ENCODE data around the gene CNGB1.
"Not testable (repeated sequence)": the region's sequence is repeated elsewhere in the genome, so short reads cannot be mapped to it uniquely, and the experiment has no call there.

The CNGB1 gene

GRCh38 chr16:57848181-57848580 lies 122.7 kb downstream of the CNGB1 start:
- Mint-ChIP-seq H3K27me3 (ENCODE audit: low read depth) (peaks cover 9% of the 10 kb centered on the region), H3K9me3 (no peaks in the 10 kb centered on the region), H3K4me3 (no peak overlapping the region), H3K27ac (no peak overlapping the region), H3K36me3 (ENCODE audit: low read depth) (no peaks in the 10 kb centered on the region), H3K4me1 (ENCODE audit: low read depth) (no peaks in the 10 kb centered on the region)
- DNase-seq (ENCODE audit: low spot score) = no peak

GRCh38 chr16:57846931-57847330 lies 124.0 kb downstream of the CNGB1 start:
- not testable (repeated sequence) for H3K27ac Mint-ChIP-seq, H3K4me3 Mint-ChIP-seq

GRCh38 chr16:57846078-57846697 lies 124.7 kb downstream of the CNGB1 start:
- no peak overlapping the region for H3K27ac Mint-ChIP-seq
- H3K9me3 Mint-ChIP-seq = no peaks in the 10 kb centered on the region

More at GRCh38 chr16:57846931-57847330, 124.0 kb downstream of the CNGB1 start:
- not testable (repeated sequence) for H3K9me3 Mint-ChIP-seq; H3K36me3 Mint-ChIP-seq (ENCODE audit: low read depth); H3K4me1 Mint-ChIP-seq (ENCODE audit: low read depth); H3K27me3 Mint-ChIP-seq (ENCODE audit: low read depth); DNase-seq (ENCODE audit: low spot score)

GRCh38 chr16:57845115-57845514 lies 125.8 kb downstream of the CNGB1 start:
- H3K36me3 Mint-ChIP-seq (ENCODE audit: low read depth) = no peaks in the 10 kb centered on the region
- no peaks in the 10 kb centered on the region for H3K9me3 Mint-ChIP-seq
- H3K27me3 Mint-ChIP-seq (ENCODE audit: low read depth) = peaks cover 6% of the 10 kb centered on the region
- DNase-seq (ENCODE audit: low spot score) = no peak
- no peak overlapping the region for H3K4me3 Mint-ChIP-seq
- H3K27ac Mint-ChIP-seq = no peak overlapping the region
- no peaks in the 10 kb centered on the region for H3K4me1 Mint-ChIP-seq (ENCODE audit: low read depth)

More at GRCh38 chr16:57846078-57846697, 124.7 kb downstream of the CNGB1 start:
- no peak for DNase-seq (ENCODE audit: low spot score)
- Mint-ChIP-seq H3K36me3 (ENCODE audit: low read depth) (no peaks in the 10 kb centered on the region), H3K4me3 (no peak overlapping the region), H3K4me1 (ENCODE audit: low read depth) (no peaks in the 10 kb centered on the region), H3K27me3 (ENCODE audit: low read depth) (peaks cover 9% of the 10 kb centered on the region)

- no peak overlapping the region for H3K27ac Mint-ChIP-seq
- H3K4me3 Mint-ChIP-seq = no peak overlapping the region
- no peaks in the 10 kb centered on the region for H3K9me3 Mint-ChIP-seq
- DNase-seq (ENCODE audit: low spot score) = no peak
- no peaks in the 10 kb centered on the region for H3K4me1 Mint-ChIP-seq (ENCODE audit: low read depth)
- no peaks in the 10 kb centered on the region for H3K36me3 Mint-ChIP-seq (ENCODE audit: low read depth)
- peaks cover 6% of the 10 kb centered on the region for H3K27me3 Mint-ChIP-seq (ENCODE audit: low read depth)
These were observed 126.4 kb downstream of the CNGB1 start for GRCh38 chr16:57844416-57845030.

GRCh38 chr16:57843400-57843799 lies 127.5 kb downstream of the CNGB1 start:
- no peak for DNase-seq (ENCODE audit: low spot score)
- no peaks in the 10 kb centered on the region for H3K36me3 Mint-ChIP-seq (ENCODE audit: low read depth)
- H3K4me3 Mint-ChIP-seq = no peak overlapping the region
- H3K4me1 Mint-ChIP-seq (ENCODE audit: low read depth) = no peaks in the 10 kb centered on the region
- H3K9me3 Mint-ChIP-seq = no peaks in the 10 kb centered on the region
- H3K27ac Mint-ChIP-seq = no peak overlapping the region
- H3K27me3 Mint-ChIP-seq (ENCODE audit: low read depth) = peaks cover 1% of the 10 kb centered on the region

- no peak overlapping the region for H3K27ac Mint-ChIP-seq
- no peaks in the 10 kb centered on the region for H3K9me3 Mint-ChIP-seq
- no peak for DNase-seq (ENCODE audit: low spot score)
- no peak overlapping the region for H3K4me3 Mint-ChIP-seq
- no peaks in the 10 kb centered on the region for H3K27me3 Mint-ChIP-seq (ENCODE audit: low read depth)
- H3K4me1 Mint-ChIP-seq (ENCODE audit: low read depth) = no peaks in the 10 kb centered on the region
- no peaks in the 10 kb centered on the region for H3K36me3 Mint-ChIP-seq (ENCODE audit: low read depth)
These were observed 128.3 kb downstream of the CNGB1 start for GRCh38 chr16:57842601-57843000.

- H3K27me3 Mint-ChIP-seq (ENCODE audit: low read depth) = peaks cover 2% of the 10 kb centered on the region
- H3K36me3 Mint-ChIP-seq (ENCODE audit: low read depth) = no peaks in the 10 kb centered on the region
- no peak for DNase-seq (ENCODE audit: low spot score)
- no peaks in the 10 kb centered on the region for H3K9me3 Mint-ChIP-seq
- no peaks in the 10 kb centered on the region for H3K4me1 Mint-ChIP-seq (ENCODE audit: low read depth)
- no peak overlapping the region for H3K4me3 Mint-ChIP-seq
- no peak overlapping the region for H3K27ac Mint-ChIP-seq
These were observed 130.1 kb downstream of the CNGB1 start for GRCh38 chr16:57840833-57841232.

- Mint-ChIP-seq H3K4me3 (no peak overlapping the region), H3K27me3 (ENCODE audit: low read depth) (peaks cover 2% of the 10 kb centered on the region), H3K9me3 (no peaks in the 10 kb centered on the region), H3K36me3 (ENCODE audit: low read depth) (no peaks in the 10 kb centered on the region), H3K27ac (no peak overlapping the region), H3K4me1 (ENCODE audit: low read depth) (no peaks in the 10 kb centered on the region)
- DNase-seq (ENCODE audit: low spot score) = no peak
These were observed 132.8 kb downstream of the CNGB1 start for GRCh38 chr16:57838161-57838560.

GRCh38 chr16:57837305-57838125 lies 133.4 kb downstream of the CNGB1 start:
- H3K27ac Mint-ChIP-seq = no peak overlapping the region
- H3K36me3 Mint-ChIP-seq (ENCODE audit: low read depth) = no peaks in the 10 kb centered on the region
- H3K4me1 Mint-ChIP-seq (ENCODE audit: low read depth) = no peaks in the 10 kb centered on the region
- no peaks in the 10 kb centered on the region for H3K9me3 Mint-ChIP-seq
- DNase-seq (ENCODE audit: low spot score) = no peak
- H3K27me3 Mint-ChIP-seq (ENCODE audit: low read depth) = peaks cover 2% of the 10 kb centered on the region
- H3K4me3 Mint-ChIP-seq = no peak overlapping the region

GRCh38 chr16:57835439-57835838 lies 135.5 kb downstream of the CNGB1 start:
- not testable (repeated sequence) for H3K4me1 Mint-ChIP-seq (ENCODE audit: low read depth); H3K27me3 Mint-ChIP-seq (ENCODE audit: low read depth); H3K27ac Mint-ChIP-seq; H3K4me3 Mint-ChIP-seq; H3K9me3 Mint-ChIP-seq; H3K36me3 Mint-ChIP-seq (ENCODE audit: low read depth); DNase-seq (ENCODE audit: low spot score)

- Mint-ChIP-seq H3K9me3 (no peaks in the 10 kb centered on the region), H3K27me3 (ENCODE audit: low read depth) (peaks cover 2% of the 10 kb centered on the region), H3K36me3 (ENCODE audit: low read depth) (no peaks in the 10 kb centered on the region), H3K4me1 (ENCODE audit: low read depth) (no peaks in the 10 kb centered on the region), H3K4me3 (no peak overlapping the region), H3K27ac (no peak overlapping the region)
- no peak for DNase-seq (ENCODE audit: low spot score)
These were observed 136.0 kb downstream of the CNGB1 start for GRCh38 chr16:57834936-57835335.
